Stimulated activated CD8-positive, alpha-beta memory T cell treated with anti-CD3 and anti-CD28 coated beads, Interleukin-4, amount 100 ng/mL, for 1 hour (primary cell): Measurements from ENCODE around the gene ZNF248.
"Not testable (repeated sequence)": the region's sequence is repeated elsewhere in the genome, so short reads cannot be mapped to it uniquely, and the experiment has no call there.

Source experiments
- DNase-seq, 2 donors: peaks; one replicate each; pipeline ENCODE4 v3.0.0-alpha.2; 2020; ENCODE audit warnings: low read depth in 2 of 2, low spot score in 1 of 2

ZNF248 gene

DNA sequence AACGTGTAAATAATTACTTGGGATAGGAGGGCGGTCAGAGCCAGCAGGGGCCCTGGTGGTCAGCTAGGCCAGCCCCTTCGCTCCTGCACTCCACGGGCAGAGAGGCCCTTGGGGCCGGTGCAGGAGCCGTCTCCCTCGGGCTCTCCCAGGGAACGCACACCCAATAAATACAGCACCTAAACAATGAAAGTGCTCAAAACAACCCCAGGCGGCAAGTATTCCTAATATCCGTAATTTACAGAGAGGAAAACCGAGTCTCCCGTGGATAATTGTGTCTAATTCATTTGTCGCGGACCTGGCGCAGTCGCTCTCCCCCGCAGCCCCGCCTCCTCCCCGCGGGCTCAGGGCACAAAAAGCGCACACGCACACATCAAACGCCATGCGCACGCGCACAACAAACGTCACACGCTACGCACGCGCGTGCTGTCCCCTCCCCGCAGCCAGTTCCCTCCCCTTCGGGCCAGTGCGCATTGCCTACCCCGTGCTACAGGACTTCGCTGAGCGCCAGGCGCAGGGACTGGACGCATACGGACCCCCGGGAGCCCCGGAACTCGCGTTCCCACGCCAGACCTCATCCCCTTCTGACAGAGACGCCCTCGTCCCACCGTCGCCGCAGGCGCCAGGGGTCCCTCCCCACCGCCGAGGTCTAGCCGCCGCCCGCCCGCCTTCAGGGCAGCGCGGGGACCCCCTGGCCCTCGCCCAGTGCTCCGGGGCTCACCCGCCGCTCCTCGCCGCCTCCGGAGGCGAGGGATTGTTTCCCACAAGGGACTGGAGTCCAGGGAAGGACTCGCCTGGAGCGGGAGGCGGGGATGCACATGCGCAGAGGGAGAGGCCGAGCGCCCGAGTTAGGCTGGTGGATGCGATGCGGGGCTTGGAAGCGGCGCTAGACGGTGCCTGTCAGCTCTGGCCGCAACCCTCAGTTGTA, at the start of gene ZNF248:
ZNF248 (minus strand) TSS at position 324 of the 925 bp plus-strand sequence. CDS start 1,300 bp downstream, outside the sequence.
- peak; percentile 79 to 89 for DNase-seq

DNA sequence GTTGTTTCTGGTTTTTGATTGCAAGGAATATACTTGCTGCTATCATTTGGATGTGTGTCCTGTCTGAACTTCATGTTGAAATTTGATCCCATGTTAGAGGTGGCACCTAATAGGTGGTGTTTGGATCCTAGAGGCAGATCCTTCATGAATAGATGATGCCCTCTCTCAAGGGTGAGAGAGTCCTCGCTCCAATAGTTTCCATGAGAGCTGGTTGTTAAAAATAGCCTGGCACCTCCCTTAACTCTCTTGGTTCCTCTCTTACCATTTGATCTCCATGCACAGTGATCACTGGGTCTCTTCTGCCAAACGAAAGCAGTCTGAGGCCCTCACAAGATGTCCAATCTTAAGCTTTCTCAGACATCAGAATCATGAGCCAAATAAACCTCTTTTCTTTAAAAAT, 49.0 kb upstream of the ZNF248 start:
- no peak for DNase-seq

DNA sequence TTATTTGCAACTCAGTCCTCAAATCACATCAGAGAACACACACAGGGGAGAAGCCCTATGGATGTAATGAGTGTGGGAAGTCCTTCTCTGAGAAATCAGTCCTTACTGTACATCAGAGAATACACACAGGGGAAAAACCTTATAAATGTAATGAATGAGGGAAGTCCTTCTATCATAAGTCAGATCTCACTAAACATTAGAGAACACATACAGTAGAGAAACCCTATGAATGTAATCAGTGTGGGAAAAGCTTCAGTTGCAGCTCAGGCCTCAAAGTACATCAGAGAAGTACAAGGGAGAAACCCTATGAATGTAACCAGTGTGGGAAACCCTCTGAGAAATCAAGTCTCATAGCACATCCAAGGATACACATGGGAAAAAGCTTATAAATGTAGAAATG, 39.0 kb upstream of the ZNF248 start:
- DNase-seq, result no peak

DNA sequence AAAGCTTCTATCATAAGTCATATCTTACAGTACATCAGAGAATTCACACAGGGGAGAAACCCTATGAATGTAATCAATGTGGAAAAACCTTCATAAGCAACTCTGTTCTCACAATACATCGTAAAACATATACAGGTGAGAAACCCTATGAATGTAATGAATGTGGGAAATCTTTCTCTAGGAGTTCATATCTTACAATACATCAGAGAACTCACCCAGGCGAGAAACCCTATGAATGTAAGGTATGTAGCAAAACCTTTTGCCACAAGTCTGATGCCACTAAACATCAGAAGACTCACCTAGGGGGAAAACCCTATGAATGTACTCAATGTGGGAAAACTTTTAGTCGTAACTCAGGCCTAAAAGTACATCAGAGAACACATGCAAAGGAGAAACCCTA, 38.3 kb upstream of the ZNF248 start:
- no peak for DNase-seq

DNA sequence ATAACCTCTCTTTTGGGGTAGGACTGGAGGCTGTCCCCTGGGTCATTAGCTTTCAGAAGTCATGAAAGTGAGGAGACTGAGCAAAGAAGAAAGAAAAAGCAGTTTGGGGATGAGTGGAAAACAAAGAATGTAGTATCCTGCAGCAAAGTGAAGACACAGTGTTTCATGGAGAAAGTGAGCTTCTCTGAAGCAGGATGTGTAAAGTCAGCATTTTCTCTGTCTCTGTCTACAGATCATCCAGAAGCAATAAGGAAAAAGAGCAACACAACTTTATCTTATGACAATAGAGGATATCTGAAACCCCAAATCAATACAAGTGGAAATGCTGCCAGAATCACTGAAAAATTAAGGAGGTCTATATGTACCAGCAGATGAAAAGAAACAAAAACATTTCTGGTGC, 28.4 kb upstream of the ZNF248 start:
- DNase-seq, result no peak

DNA sequence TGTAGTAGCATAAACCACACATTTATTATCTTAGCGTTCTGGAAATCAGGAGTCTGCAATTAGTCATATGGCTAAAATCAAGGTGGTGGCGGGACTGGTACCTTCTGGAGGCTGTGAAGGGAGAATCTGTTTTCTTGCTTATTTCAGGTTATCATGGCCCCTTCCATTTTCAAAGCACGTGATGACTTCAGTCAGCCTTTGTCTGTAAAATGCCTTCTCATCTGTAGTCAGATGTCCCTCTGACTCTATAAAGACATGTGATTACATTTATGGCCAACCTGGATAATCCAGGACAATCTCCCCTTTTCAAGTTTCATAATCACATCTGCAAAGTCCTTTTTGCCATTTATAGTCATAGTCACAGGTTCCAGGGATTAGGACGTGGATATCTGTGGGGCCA, 15.5 kb upstream of the ZNF248 start:
- no peak for DNase-seq

DNA sequence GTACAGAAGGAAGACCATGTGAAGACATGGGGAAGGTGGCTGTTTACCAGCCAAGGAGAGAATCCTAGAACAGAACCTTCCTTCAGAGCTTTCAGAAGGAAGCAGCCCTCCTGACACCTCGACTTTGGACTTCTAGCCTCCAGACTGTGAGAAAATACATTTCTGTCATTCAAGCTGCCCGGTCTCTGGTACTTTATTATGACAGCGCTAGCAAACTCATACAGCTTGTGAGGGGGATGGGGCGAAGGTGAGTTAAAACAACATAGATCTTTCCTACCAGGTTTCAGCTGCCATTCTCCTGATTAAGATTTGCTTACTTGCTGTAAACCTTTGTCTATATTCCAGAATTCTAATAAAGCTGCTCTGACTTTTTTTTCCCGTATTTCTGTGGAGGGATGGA, 14.9 kb upstream of the ZNF248 start:
- no peak for DNase-seq

DNA sequence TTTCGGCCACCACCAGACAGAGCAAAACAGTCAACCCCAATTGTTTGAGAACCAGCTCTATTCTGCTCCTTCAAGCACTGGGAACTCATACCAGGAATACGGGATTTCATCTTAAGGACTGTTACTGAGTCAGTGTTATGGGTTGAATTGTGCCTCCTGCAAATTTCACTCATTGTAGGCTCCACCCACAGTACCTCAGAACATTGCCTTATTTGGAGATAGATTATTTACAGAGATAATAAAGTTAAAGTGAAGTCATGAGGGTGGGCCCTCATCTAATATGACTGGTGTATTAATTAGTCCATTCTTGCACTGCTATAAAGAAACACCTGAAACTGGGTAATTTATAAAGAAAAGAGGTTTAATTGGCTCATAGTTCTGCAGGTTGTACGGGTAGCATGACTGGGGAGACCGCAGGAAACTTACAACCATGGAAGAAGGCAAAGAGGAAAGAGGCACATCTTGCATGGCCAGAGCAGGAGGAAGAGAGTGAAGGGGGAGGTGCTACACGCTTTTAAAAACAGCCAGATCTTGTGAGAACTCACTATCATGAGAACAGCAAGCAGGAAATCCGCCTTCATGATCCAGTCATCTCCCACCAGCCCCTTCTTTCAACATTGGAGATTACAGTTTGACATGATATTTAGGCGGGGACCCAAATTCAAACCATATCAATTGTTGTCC, 14.3 kb upstream of the ZNF248 start:
- no peak for DNase-seq

DNA sequence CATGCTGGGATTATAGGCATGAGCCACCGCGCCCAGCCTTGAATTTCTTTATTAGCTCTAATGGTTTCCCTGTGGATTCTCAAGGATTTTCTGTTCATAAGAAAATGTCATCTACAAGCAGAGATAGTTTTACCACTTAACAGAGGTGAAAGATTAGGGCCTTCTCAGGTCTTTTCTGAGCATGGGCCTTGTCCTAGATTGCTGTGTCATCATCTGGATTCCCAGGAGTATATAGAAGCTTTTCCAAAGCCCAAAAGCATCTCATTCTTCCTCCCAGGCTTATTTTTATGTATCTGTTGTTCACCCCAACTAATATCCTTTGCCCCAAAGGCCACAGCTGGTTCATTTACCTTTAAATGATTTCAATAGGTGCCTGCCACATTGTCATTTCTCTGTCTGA, 13.7 kb upstream of the ZNF248 start:
- DNase-seq, result no peak

DNA sequence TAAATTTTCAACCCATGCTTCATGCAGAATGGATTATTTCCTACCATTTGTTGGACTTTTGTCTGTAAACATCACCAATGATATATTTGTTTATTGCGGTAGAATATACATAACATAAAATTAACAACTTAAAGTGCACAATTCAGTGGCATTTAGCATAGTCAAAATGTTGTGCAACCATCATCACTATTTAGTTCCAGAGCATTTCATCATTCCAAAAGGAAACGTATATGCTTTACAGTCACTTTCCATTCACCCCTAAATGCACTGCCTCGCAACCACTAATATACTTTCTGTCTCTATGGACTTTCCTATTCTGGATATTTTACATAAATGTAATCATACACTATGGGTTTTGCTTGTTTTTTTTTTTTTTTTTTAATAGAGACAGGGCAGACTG, 11.4 kb upstream of the ZNF248 start:
- DNase-seq, result no peak

DNA sequence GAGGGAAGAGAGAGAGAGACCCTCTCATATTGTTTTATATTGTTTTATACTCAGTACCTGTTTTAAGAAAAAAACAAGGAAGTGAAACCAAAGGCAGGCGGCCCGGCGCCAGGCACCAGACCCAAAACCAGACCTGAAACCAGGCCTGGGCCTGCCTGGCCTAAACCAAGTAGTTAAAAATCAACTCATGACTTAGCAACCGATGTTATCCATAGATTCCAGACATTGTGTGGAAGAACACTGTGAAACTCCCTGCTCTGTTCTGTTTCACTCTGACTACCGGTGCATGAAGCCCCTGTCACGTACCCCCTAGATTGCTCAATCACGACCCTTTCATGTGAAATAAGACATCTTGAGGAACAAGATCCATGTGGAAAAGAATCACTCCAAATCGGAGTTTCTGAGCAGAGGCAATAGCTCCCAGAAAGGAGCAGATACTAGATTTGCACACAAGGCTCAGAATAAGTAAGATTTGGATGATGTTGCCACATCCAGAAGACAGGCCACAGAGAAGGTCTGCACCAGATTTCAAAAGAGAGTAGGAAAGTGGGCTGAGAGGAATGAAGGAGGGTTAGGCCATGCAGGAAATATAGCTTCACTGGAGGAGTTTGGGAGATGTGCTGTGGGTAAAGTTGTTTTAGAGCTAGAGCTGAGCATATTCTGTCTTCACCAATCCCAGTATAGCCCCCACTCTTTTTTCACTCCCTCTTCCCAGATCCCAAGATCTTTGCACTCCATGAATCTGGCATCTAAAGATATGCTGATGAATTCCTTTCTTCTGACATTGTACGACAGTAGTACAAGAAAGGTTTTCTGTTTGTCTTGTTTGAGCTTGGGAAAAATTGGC, 8.8 kb upstream of the ZNF248 start:
- DNase-seq, result no peak

DNA sequence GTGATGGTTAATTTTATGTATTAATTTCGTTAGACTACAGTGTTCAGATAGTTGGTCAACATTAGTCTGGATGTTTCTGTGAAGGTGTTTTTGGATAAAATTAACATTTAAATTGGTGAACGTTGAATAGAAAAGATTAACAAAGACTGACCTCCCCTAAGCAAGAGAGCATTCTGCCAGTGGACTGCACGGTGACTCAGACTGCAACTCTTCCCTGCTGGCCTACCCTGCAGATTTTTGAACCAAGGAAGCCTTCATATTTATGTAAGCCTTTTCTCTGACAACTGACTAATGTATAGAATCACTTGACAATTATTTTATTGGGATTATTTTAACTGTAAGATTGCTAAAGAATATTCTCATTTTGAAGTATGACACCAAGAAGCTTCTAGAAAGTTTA, 7.9 kb upstream of the ZNF248 start:
- no peak for DNase-seq

DNA sequence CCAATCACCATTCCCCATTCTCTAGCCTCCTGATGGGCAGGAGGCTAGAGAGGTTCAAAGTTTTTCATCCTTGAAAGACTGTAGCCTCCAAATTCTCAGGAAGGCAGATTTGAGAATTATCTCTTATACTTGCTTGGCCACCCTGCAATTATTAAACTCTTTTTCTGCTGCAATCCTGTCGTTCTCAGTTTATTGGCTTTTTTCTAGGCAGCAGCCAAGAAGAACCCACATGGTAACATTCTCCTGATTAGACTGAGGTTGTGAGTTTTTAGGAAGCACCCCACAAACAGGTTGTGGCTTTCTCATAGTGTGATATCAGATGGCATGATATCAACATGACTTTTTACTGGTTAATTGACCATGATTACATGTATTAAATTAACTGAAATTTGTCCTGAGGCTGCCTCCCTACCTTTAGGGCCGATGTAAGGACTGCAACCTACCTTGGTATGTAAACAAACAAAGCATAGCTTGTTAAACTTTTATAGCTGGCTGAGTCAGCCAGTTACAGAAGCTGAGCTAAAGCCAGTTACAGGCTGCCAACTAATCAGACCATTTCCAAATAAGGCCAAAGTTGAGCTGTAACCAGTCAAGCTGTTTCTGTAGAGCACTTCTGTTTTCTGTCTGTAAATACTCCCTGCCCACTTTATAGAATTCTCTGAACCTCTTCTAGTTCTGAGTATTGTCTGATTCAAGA, 3.2 kb upstream of the ZNF248 start:
- no peak for DNase-seq

DNA sequence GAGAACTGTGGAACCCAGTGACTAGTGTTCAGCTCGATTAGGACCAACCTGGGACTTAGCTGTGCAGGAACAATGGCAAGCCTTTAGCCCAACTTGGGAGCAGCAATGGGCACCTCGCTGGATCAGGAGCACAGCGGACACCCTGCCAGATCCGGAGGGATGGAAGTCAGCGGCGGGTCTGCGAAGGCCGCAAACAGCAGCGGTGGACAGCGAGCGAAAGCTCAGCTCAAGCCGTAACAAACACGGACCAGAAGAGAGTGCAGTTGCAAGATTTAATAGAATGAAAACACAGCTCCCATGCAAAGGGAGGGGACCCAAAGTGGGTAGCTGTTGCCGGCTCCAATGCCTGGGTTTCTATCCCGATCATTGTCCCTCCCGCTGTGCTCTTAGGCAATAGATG, 1.9 kb upstream of the ZNF248 start:
- DNase-seq, result not testable (repeated sequence)

DNA sequence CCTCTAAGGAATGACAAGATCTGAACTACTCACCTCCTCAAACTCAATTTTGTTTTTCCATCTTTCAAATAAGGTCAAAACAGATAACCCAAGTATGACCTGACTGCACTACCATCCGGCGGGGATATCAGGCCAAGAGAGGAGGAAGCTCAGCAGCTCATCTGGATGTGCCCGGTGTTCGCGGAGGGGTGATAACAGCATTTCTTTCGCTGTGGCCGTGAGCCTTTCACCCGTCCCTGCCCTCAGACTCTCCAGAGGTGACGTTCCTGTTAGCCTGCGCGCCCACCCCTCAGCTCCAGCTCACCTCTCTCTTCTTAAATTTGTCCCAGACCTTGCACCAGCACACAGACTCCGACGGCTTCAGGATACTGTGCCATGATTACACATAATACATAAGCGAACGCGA, 526 bp downstream of the ZNF248 start:
- DNase-seq, result no peak

DNA sequence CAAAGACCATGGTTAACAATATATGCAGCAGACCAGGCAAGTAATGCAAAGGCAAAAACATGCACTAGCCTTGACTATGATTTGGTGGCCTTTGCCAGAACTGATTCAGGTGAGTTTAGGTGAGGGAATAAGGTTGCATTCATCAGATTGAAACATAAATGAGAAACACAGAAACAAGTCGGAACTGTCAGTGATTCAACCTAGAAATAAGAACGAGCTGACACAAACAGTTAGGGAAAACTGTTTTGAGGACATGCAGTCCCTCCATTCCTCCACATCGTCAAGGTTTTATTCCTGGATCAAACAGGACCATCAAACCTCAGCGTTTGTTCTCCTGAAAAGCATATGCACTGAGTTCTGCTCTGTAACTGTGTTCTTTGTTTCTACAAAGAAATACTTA, 1.8 kb downstream of the ZNF248 start:
- DNase-seq, result no peak

DNA sequence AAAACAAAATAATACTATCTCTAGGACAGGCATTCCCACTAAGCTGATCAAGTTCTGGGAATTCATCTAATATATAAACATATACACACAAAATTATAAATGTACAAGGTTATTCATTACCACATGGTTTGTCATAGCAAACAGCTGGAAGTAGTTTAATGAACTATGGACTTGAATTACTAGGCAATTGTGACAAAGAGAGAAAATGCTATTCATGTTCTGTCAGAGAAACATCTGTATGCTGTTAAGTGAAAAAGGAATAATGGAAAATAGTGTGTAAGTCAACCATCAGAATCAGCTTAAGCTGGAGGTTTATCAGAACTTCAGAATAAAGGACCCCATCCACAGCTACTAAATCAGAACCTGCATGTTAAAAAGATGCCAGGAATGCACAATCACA, 2.8 kb downstream of the ZNF248 start:
- no peak for DNase-seq

DNA sequence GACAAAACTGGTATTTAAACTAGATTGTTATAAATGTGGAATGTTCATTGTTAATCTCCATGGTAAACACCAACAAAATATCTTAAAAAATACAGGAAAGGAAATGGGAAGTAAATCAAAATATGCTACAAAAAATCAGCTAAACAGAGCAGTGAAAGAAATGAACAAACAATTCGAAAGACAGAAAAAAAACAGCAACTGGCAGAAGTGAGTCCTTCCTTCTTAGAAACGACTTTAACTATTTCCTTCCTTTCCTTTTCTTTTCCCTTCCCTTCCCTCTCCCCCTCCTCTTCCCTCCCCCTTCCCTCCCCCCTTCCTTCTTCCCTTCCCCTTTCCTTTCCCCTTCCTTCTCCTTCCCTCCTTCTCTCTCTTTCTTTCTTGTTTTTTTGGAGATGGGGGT, 12.8 kb downstream of the ZNF248 start:
- DNase-seq, result no peak

DNA sequence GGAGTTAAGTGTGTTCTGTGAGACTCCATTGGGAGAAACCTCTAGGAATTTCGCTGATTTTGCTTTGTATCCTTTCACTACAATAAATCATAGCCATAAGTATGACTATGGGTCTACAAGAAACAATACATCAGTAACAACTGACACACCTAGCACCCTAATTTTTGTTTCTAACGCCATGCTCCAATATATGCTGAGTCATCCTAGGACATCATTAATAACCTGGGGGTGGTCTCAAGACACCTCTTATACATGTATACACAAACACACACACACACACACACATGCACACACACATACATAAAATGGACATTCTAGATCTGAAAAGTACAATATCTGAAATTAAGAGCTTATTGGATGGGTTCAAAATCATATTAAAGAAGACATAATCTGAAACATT, 18.2 kb downstream of the ZNF248 start:
- no peak for DNase-seq

DNA sequence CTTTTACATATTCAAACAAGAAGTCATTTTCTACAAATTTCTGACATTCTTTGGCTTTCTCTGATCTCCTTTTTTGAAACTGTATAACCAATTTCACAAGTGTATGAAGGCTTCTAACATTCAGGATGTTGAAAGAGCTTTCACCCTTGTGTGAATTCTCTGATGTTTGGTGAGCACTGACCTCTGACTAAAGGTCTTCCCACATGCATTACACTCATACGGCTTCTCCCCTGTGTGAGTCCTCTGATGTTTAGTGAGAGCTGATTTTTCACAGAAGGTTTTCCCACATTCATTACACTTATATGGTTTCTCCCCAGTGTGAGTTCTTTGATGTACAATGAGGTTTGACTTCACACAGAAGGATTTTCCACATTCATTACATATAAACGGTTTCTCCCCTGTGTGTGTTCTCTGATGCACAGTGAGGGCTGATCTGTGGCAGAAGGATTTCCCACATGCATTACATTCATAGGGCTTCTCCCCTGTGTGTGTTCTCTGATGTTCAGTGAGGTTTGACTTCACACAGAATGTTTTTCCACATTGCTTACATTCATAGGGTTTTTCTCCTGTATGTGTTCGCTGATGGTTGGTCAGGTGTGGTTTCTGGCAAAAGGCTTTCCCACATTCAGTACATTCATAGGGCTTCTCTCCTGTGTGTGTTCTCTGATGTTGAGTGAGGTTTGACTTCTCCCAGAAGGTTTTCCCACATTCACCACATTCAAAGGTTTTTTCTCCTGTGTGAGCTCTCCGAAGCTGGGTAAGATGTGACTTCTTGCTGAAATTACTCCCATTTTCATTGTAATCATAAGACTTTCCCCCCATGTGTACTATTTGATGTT, 25.7 kb downstream of the ZNF248 start:
- DNase-seq, result no peak
